Skeletal muscle tissue (tissue), 4 donors: ENCODE results near the gene PTPRM. TPM values are rescaled to one million over a fixed set of nuclear protein-coding genes. Genes with fewer than 3 reads are reported as not detected.

ENCODE experiments used
- H3K27ac ChIP-seq: one replicate; pipeline ENCODE4 v1.7.0; 2013; ENCODE audit warnings: mild to moderate bottlenecking, low read depth, low read length, inconsistent platforms
- H3K27me3 ChIP-seq, 3 donors: one replicate each; pipeline ENCODE4 v1.7.0; 2013; ENCODE audit warnings: low read length in 3 of 3; ENCODE audit not compliant: control insufficient read depth in 3 of 3, insufficient read depth in 3 of 3
- H3K36me3 ChIP-seq, 3 donors: one replicate each; pipeline ENCODE4 v1.7.0; 2013; ENCODE audit warnings: low read length in 3 of 3; ENCODE audit not compliant: control insufficient read depth in 3 of 3, insufficient read depth in 3 of 3
- H3K4me1 ChIP-seq, 3 donors: one replicate each; pipeline ENCODE4 v1.7.0; 2013; ENCODE audit warnings: low read length in 3 of 3, mild to moderate bottlenecking in 3 of 3; ENCODE audit not compliant: control insufficient read depth in 3 of 3, insufficient read depth in 3 of 3
- H3K4me3 ChIP-seq, 3 donors: one replicate each; pipeline ENCODE4 v1.7.0; 2013; ENCODE audit warnings: low read length in 3 of 3
- H3K9ac ChIP-seq, 3 donors: one replicate each; pipeline ENCODE4 v1.7.0; 2013; ENCODE audit warnings: low read length in 3 of 3, mild to moderate bottlenecking in 3 of 3, moderate library complexity in 2 of 3, low read depth in 1 of 3
- H3K9me3 ChIP-seq, 3 donors: one replicate each; pipeline ENCODE4 v1.7.0; 2013; ENCODE audit warnings: low read length in 3 of 3; ENCODE audit not compliant: control insufficient read depth in 3 of 3
- total RNA-seq: library from RNA; depleted of rRNA; stranded (reverse); fragments of >200 nt; gene quantifications from one replicate; pipeline ENCODE4 v1.2.3, GENCODE V29; 2014
- donor health status: Osteomylitis.

The PTPRM gene
- total RNA-seq, 1 donor from 2014 or later = 68.9 TPM

GRCh38 chr18:7878265-7879211 lies 311.4 kb downstream of the PTPRM start:
- Histone ChIP-seq H3K9me3 (no peaks in the 10 kb centered on the region), H3K27me3 (no peaks in the 10 kb centered on the region), H3K9ac (no peak overlapping the region), H3K4me3 (no peak overlapping the region), H3K27ac (no peak overlapping the region), H3K36me3 (no peaks in the 10 kb centered on the region), H3K4me1 (peaks cover 0 to 11% (median 2%) of the 10 kb centered on the region in 3 donors)

GRCh38 chr18:7879717-7880116 lies 312.6 kb downstream of the PTPRM start:
- peaks cover 0 to 11% (median 2%) of the 10 kb centered on the region in 3 donors for H3K4me1 ChIP-seq
- no peaks in the 10 kb centered on the region for H3K36me3 ChIP-seq
- no peaks in the 10 kb centered on the region for H3K9me3 ChIP-seq
- no peak overlapping the region for H3K9ac ChIP-seq
- no peak overlapping the region for H3K4me3 ChIP-seq
- H3K27me3 ChIP-seq = no peaks in the 10 kb centered on the region
- no peak overlapping the region for H3K27ac ChIP-seq

GRCh38 chr18:7885865-7886264 lies 318.7 kb downstream of the PTPRM start:
- Histone ChIP-seq H3K4me1 (peaks cover 8 to 10% (median 9%) of the 10 kb centered on the region in 3 donors), H3K9ac (no peak overlapping the region)

GRCh38 chr18:7886436-7886835 lies 319.3 kb downstream of the PTPRM start:
- Histone ChIP-seq H3K27me3 (no peaks in the 10 kb centered on the region), H3K9me3 (no peaks in the 10 kb centered on the region), H3K9ac (no peak overlapping the region), H3K4me1 (peaks cover 8 to 10% (median 9%) of the 10 kb centered on the region in 3 donors), H3K27ac (no peak overlapping the region), H3K4me3 (no peak overlapping the region), H3K36me3 (peaks cover 0 to 2% (median 0%) of the 10 kb centered on the region in 3 donors)

More at GRCh38 chr18:7885865-7886264, 318.7 kb downstream of the PTPRM start:
- no peaks in the 10 kb centered on the region for H3K27me3 ChIP-seq
- H3K36me3 ChIP-seq = peaks cover 0 to 2% (median 0%) of the 10 kb centered on the region in 3 donors
- H3K4me3 ChIP-seq = no peak overlapping the region
- no peak overlapping the region for H3K27ac ChIP-seq
- no peaks in the 10 kb centered on the region for H3K9me3 ChIP-seq

- no peak overlapping the region for H3K27ac ChIP-seq
- H3K9me3 ChIP-seq = no peaks in the 10 kb centered on the region
- H3K4me3 ChIP-seq = peak overlapping the region in 1 of 3 donors; percentile 15
These were observed 322.4 kb downstream of the PTPRM start for GRCh38 chr18:7889515-7889914.

GRCh38 chr18:7890075-7890474 lies 323.0 kb downstream of the PTPRM start:
- H3K4me1 ChIP-seq = peaks cover 9 to 12% (median 10%) of the 10 kb centered on the region in 3 donors
- H3K4me3 ChIP-seq = no peak overlapping the region
- H3K27ac ChIP-seq = no peak overlapping the region
- no peak overlapping the region for H3K9ac ChIP-seq
- H3K36me3 ChIP-seq = peaks cover 0 to 2% (median 0%) of the 10 kb centered on the region in 3 donors
- no peaks in the 10 kb centered on the region for H3K27me3 ChIP-seq
- no peaks in the 10 kb centered on the region for H3K9me3 ChIP-seq

More at GRCh38 chr18:7889515-7889914, 322.4 kb downstream of the PTPRM start:
- no peaks in the 10 kb centered on the region for H3K27me3 ChIP-seq
- H3K36me3 ChIP-seq = peaks cover 0 to 2% (median 0%) of the 10 kb centered on the region in 3 donors
- H3K9ac ChIP-seq = no peak overlapping the region
- H3K4me1 ChIP-seq = peaks cover 9 to 12% (median 10%) of the 10 kb centered on the region in 3 donors

- H3K27ac ChIP-seq = no peak overlapping the region
- H3K4me3 ChIP-seq = no peak overlapping the region
- peaks cover 17 to 23% (median 23%) of the 10 kb centered on the region in 3 donors for H3K4me1 ChIP-seq
- no peaks in the 10 kb centered on the region for H3K9me3 ChIP-seq
- H3K36me3 ChIP-seq = peaks cover 0 to 2% (median 0%) of the 10 kb centered on the region in 3 donors
- H3K27me3 ChIP-seq = no peaks in the 10 kb centered on the region
- H3K9ac ChIP-seq = no peak overlapping the region
These were observed 325.4 kb downstream of the PTPRM start for GRCh38 chr18:7892556-7892955.

GRCh38 chr18:7894592-7894991 lies 327.5 kb downstream of the PTPRM start:
- Histone ChIP-seq H3K4me3 (no peak overlapping the region), H3K27ac (no peak overlapping the region), H3K9me3 (no peaks in the 10 kb centered on the region), H3K36me3 (no peaks in the 10 kb centered on the region), H3K9ac (no peak overlapping the region), H3K4me1 (peaks cover 18 to 28% (median 21%) of the 10 kb centered on the region in 3 donors), H3K27me3 (no peaks in the 10 kb centered on the region)

GRCh38 chr18:7895346-7895745 lies 328.2 kb downstream of the PTPRM start:
- Histone ChIP-seq H3K9ac (no peak overlapping the region), H3K36me3 (no peaks in the 10 kb centered on the region), H3K27ac (no peak overlapping the region), H3K27me3 (no peaks in the 10 kb centered on the region), H3K4me3 (no peak overlapping the region), H3K4me1 (peaks cover 10 to 20% (median 15%) of the 10 kb centered on the region in 3 donors), H3K9me3 (no peaks in the 10 kb centered on the region)

- no peaks in the 10 kb centered on the region for H3K9me3 ChIP-seq
- peaks cover 10 to 20% (median 15%) of the 10 kb centered on the region in 3 donors for H3K4me1 ChIP-seq
- H3K9ac ChIP-seq = no peak overlapping the region
- no peak overlapping the region for H3K27ac ChIP-seq
- no peak overlapping the region for H3K4me3 ChIP-seq
- H3K27me3 ChIP-seq = no peaks in the 10 kb centered on the region
- H3K36me3 ChIP-seq = no peaks in the 10 kb centered on the region
These were observed 329.0 kb downstream of the PTPRM start for GRCh38 chr18:7896161-7896560.
